ENCODE data around the gene PRKN. TPM values are rescaled to one million over a fixed set of nuclear protein-coding genes. Genes with fewer than 3 reads are reported as not detected.

PRKN gene
- total and polyA plus RNA-seq, 10 donors = 0.23 to 14.1 (median 7.0) TPM

GRCh38 chr6:162712694-162713093, 14.9 kb downstream of the PRKN start:
- H3K36me3 ChIP-seq = no peaks in the 10 kb centered on the region
- no peak for TF ChIP-seq POLR2A (IDR thresholded peaks at IDR 0.05)
- intact Hi-C loops (cut with DNase I; ENCODE audit: low total_unique reads) = no loop called here
- no peak overlapping the region for H3K4me3 ChIP-seq
- peaks cover 0 to 8% (median 2%) of the 10 kb centered on the region in 8 donors for H3K9me3 ChIP-seq
- no peaks in the 10 kb centered on the region for H3K27me3 ChIP-seq (replicated peaks in 1 of 7)
- DNase-seq = no peak
- H3K4me1 ChIP-seq = no peaks in the 10 kb centered on the region
- H3K27ac ChIP-seq = no peak overlapping the region
- whole genome bisulfite sequencing, 5 donors = 73 to 90% (median 83%) methylated on average over 2 of the region's 2 CpGs

GRCh38 chr6:162711376-162711775, 16.2 kb downstream of the PRKN start:
- H3K4me3 ChIP-seq = no peak overlapping the region
- no peaks in the 10 kb centered on the region for H3K36me3 ChIP-seq
- intact Hi-C loops (cut with DNase I; ENCODE audit: low total_unique reads) = no loop called here
- H3K4me1 ChIP-seq = peaks cover 0 to 6% (median 1%) of the 10 kb centered on the region in 6 donors
- no peaks in the 10 kb centered on the region for H3K27me3 ChIP-seq (replicated peaks in 1 of 7)
- H3K27ac ChIP-seq = no peak overlapping the region
- TF ChIP-seq CTCF (IDR thresholded peaks at IDR 0.05 in 8 of 11, conservative IDR thresholded peaks at IDR 0.05 in 3 of 11) (no peak), POLR2AphosphoS5 (IDR thresholded peaks at IDR 0.05) (no peak), POLR2A (IDR thresholded peaks at IDR 0.05) (no peak)
- DNase-seq = no peak
- H3K9me3 ChIP-seq = no peaks in the 10 kb centered on the region
- 76 to 91% (median 81%) methylated on average over 4 of the region's 4 CpGs for WGBS, 5 donors

- DNase-seq = no peak
- TF ChIP-seq CTCF (IDR thresholded peaks at IDR 0.05 in 8 of 11, conservative IDR thresholded peaks at IDR 0.05 in 3 of 11) (no peak), POLR2AphosphoS5 (IDR thresholded peaks at IDR 0.05) (no peak), POLR2A (IDR thresholded peaks at IDR 0.05) (no peak)
- Histone ChIP-seq H3K9me3 (no peaks in the 10 kb centered on the region), H3K36me3 (no peaks in the 10 kb centered on the region), H3K4me3 (no peak overlapping the region), H3K27me3 (replicated peaks in 1 of 7) (no peaks in the 10 kb centered on the region), H3K4me1 (peaks cover 0 to 11% (median 4%) of the 10 kb centered on the region in 6 donors), H3K27ac (no peak overlapping the region)
- WGBS, 5 donors = 76 to 93% (median 87%) methylated on average over 2 of the region's 2 CpGs
- intact Hi-C loops (cut with DNase I; ENCODE audit: low total_unique reads) = no loop called here
Measured at GRCh38 chr6:162710936-162711335, 16.6 kb downstream of the PRKN start.

- Histone ChIP-seq H3K9me3 (no peaks in the 10 kb centered on the region), H3K4me3 (no peak overlapping the region), H3K27ac (no peak overlapping the region), H3K4me1 (peaks cover 0 to 16% (median 7%) of the 10 kb centered on the region in 6 donors), H3K36me3 (no peaks in the 10 kb centered on the region), H3K27me3 (replicated peaks in 1 of 7) (no peaks in the 10 kb centered on the region)
- DNase-seq = no peak
- no peak for TF ChIP-seq POLR2A (IDR thresholded peaks at IDR 0.05)
- WGBS, 5 donors = 87 to 100% (median 92%) methylated on average over 1 of the region's 1 CpG
- intact Hi-C loops (cut with DNase I; ENCODE audit: low total_unique reads) = no loop called here
Measured at GRCh38 chr6:162710419-162710818, 17.1 kb downstream of the PRKN start.

- Histone ChIP-seq H3K4me3 (no peak overlapping the region), H3K27me3 (replicated peaks in 1 of 7) (no peaks in the 10 kb centered on the region), H3K27ac (no peak overlapping the region), H3K9me3 (no peaks in the 10 kb centered on the region), H3K4me1 (peaks cover 0 to 17% (median 7%) of the 10 kb centered on the region in 6 donors), H3K36me3 (no peaks in the 10 kb centered on the region)
- no peak for DNase-seq
- intact Hi-C loops (cut with DNase I; ENCODE audit: low total_unique reads) = no loop called here
- 84 to 92% (median 87%) methylated on average over 4 of the region's 4 CpGs for WGBS, 5 donors
- TF ChIP-seq POLR2A (IDR thresholded peaks at IDR 0.05) (no peak), POLR2AphosphoS5 (IDR thresholded peaks at IDR 0.05) (no peak), CTCF (IDR thresholded peaks at IDR 0.05 in 8 of 11, conservative IDR thresholded peaks at IDR 0.05 in 3 of 11) (no peak)
Measured at GRCh38 chr6:162709431-162709830, 18.1 kb downstream of the PRKN start.
